Glutamatergic neuron (in vitro differentiated cells): ENCODE measurements around the gene IL16. TPM values are rescaled to one million over a fixed set of nuclear protein-coding genes. Genes with fewer than 3 reads are reported as not detected.
"Not testable (repeated sequence)": the region's sequence is repeated elsewhere in the genome, so short reads cannot be mapped to it uniquely, and the experiment has no call there.

Experiments used
- DNase-seq: peaks from one replicate; pipeline ENCODE4 v3.0.0; 2022
- H3K27ac Mint-ChIP-seq: one replicate; pipeline ENCODE4 v1.8.0; 2020; ENCODE audit warnings: mild to moderate bottlenecking, mixed read lengths, inconsistent platforms; ENCODE audit not compliant: unreplicated experiment
- H3K27me3 Mint-ChIP-seq: one replicate; pipeline ENCODE4 v1.8.0; 2020; ENCODE audit warnings: mild to moderate bottlenecking, moderate library complexity, mixed read lengths, inconsistent platforms; ENCODE audit not compliant: unreplicated experiment
- H3K36me3 Mint-ChIP-seq: one replicate; pipeline ENCODE4 v1.8.0; 2020; ENCODE audit warnings: mild to moderate bottlenecking, mixed read lengths, inconsistent platforms; ENCODE audit not compliant: unreplicated experiment
- H3K4me1 Mint-ChIP-seq: one replicate; pipeline ENCODE4 v1.8.0; 2020; ENCODE audit warnings: mild to moderate bottlenecking, low read depth, mixed read lengths, inconsistent platforms; ENCODE audit not compliant: unreplicated experiment
- H3K4me3 Mint-ChIP-seq: one replicate; pipeline ENCODE4 v1.8.0; 2020; ENCODE audit warnings: mild to moderate bottlenecking, mixed read lengths, inconsistent platforms; ENCODE audit not compliant: unreplicated experiment
- H3K9me3 Mint-ChIP-seq: one replicate; pipeline ENCODE4 v1.8.0; 2020; ENCODE audit warnings: mild to moderate bottlenecking, moderate library complexity, mixed read lengths, inconsistent platforms; ENCODE audit not compliant: unreplicated experiment
- CTCF ChIP-seq: fragments of 200-600 bp; sonication (generic); IDR thresholded peaks from one replicate; pipeline ENCODE4 v1.5.0; 2021; ENCODE audit not compliant: partially characterized antibody, unreplicated experiment
- total RNA-seq: library from RNA; stranded (reverse); fragmentation: NEBNext Ultra II Directional; extraction: Animal tissue kit (Norgen Biotek cat#: 25700); gene quantifications from one replicate; pipeline ENCODE4 v1.2.1, GENCODE V29; 2021; ENCODE audit not compliant: unreplicated experiment

IL16 gene
- total RNA-seq, 1 donor from 2014 or later, result 0.27 TPM

- H3K4me1 Mint-ChIP-seq, result peaks cover 6% of the 10 kb centered on the region
- H3K9me3 Mint-ChIP-seq, result peaks cover 2% of the 10 kb centered on the region
- TF ChIP-seq CTCF, result no peak
- no peak overlapping the region for H3K4me3 Mint-ChIP-seq
- H3K36me3 Mint-ChIP-seq, result no peaks in the 10 kb centered on the region
- no peak for DNase-seq
- H3K27me3 Mint-ChIP-seq, result peaks cover 4% of the 10 kb centered on the region
- no peak overlapping the region for H3K27ac Mint-ChIP-seq
Observed at GRCh38 chr15:81156324-81156723, 40.4 kb upstream of the IL16 start.

- DNase-seq, result no peak
- Mint-ChIP-seq H3K27me3 (peaks cover 4% of the 10 kb centered on the region), H3K4me3 (no peak overlapping the region), H3K36me3 (peaks cover 3% of the 10 kb centered on the region), H3K4me1 (peaks cover 6% of the 10 kb centered on the region), H3K9me3 (peaks cover 2% of the 10 kb centered on the region), H3K27ac (no peak overlapping the region)
- TF ChIP-seq CTCF, result no peak
Observed at GRCh38 chr15:81157195-81157938, 39.3 kb upstream of the IL16 start.

- no peak for DNase-seq
- Mint-ChIP-seq H3K4me3 (no peak overlapping the region), H3K36me3 (peaks cover 5% of the 10 kb centered on the region), H3K27ac (no peak overlapping the region), H3K9me3 (peaks cover 2% of the 10 kb centered on the region), H3K4me1 (peaks cover 6% of the 10 kb centered on the region), H3K27me3 (peaks cover 4% of the 10 kb centered on the region)
- no peak for TF ChIP-seq CTCF
Observed at GRCh38 chr15:81157939-81158223, 38.8 kb upstream of the IL16 start.

- H3K36me3 Mint-ChIP-seq, H3K9me3 Mint-ChIP-seq, DNase-seq, H3K4me1 Mint-ChIP-seq, H3K27me3 Mint-ChIP-seq, H3K27ac Mint-ChIP-seq, H3K4me3 Mint-ChIP-seq: not testable (repeated sequence)
Observed at GRCh38 chr15:81158561-81158960, 38.1 kb upstream of the IL16 start.

- Mint-ChIP-seq H3K4me1 (peaks cover 6% of the 10 kb centered on the region), H3K27me3 (peaks cover 4% of the 10 kb centered on the region), H3K9me3 (peaks cover 2% of the 10 kb centered on the region), H3K36me3 (peaks cover 5% of the 10 kb centered on the region), H3K4me3 (peak overlapping the region; percentile 44), H3K27ac (peak overlapping the region; percentile 7)
- TF ChIP-seq CTCF, result no peak
- DNase-seq, result no peak
Observed at GRCh38 chr15:81160312-81161159, 36.1 kb upstream of the IL16 start.
